PFSK-1 (cell line): ENCODE results near the gene DYRK1A.

ENCODE experiments used
- FOXP2 ChIP-seq: optimal IDR thresholded peaks from 2 replicates; pipeline ENCODE3; 2011; ENCODE audit warnings: borderline replicate concordance, control low read depth, inconsistent platforms; ENCODE audit not compliant: insufficient read depth; ENCODE audit errors: extremely low read length, extremely low read depth
- POLR2AphosphoS5 ChIP-seq: IDR thresholded peaks from 2 replicates; pipeline ENCODE4 v1.6.1; 2012; ENCODE audit warnings: low read depth, mild to moderate bottlenecking, control low read depth, low read length, moderate library complexity
- SIN3A ChIP-seq: IDR thresholded peaks from 2 replicates; pipeline ENCODE4 v1.6.1; 2012; ENCODE audit warnings: mild to moderate bottlenecking, low read length, moderate library complexity, borderline replicate concordance; ENCODE audit not compliant: insufficient read depth
- TAF1 ChIP-seq: IDR thresholded peaks from 2 replicates; pipeline ENCODE4 v1.6.1; 2012; ENCODE audit warnings: low read length, control low read depth, borderline replicate concordance; ENCODE audit not compliant: insufficient read depth
- TF ChIP-seq, protein P1 (sequence below), 2 experiments: IDR thresholded peaks; 2 replicates each; pipeline versions ENCODE4 v1.6.1 to v1.8.0; 2011 to 2012; ENCODE audit warnings: low read depth in 2 of 2, low read length in 2 of 2, control low read depth in 1 of 2, inconsistent platforms in 1 of 2, mild to moderate bottlenecking in 1 of 2, moderate library complexity in 1 of 2; ENCODE audit not compliant: insufficient read depth in 1 of 2

Gene DYRK1A

DNA sequence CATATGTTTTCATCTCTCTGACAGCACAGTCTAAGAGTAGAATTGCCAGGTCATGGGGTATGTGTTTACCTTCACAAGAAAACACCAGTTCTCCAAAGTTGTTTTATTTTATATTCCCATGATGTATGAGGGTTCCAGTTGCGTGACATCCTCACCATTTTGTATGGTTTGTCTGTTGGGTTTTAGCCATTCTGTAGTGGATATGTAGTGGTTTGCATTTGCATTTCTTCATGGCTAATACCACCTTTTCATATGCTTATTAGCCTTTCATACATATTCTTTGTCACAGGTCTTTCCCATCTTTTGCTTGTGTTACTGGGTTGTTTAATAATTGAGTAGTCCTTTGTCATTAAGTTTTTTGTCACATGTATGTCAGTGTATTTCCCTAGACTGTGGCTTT lies 132.1 kb downstream of the DYRK1A start:
- TF ChIP-seq FOXP2 (no peak), POLR2AphosphoS5 (no peak), SIN3A (no peak), TAF1 (no peak)
- TF ChIP-seq, protein P1, sequence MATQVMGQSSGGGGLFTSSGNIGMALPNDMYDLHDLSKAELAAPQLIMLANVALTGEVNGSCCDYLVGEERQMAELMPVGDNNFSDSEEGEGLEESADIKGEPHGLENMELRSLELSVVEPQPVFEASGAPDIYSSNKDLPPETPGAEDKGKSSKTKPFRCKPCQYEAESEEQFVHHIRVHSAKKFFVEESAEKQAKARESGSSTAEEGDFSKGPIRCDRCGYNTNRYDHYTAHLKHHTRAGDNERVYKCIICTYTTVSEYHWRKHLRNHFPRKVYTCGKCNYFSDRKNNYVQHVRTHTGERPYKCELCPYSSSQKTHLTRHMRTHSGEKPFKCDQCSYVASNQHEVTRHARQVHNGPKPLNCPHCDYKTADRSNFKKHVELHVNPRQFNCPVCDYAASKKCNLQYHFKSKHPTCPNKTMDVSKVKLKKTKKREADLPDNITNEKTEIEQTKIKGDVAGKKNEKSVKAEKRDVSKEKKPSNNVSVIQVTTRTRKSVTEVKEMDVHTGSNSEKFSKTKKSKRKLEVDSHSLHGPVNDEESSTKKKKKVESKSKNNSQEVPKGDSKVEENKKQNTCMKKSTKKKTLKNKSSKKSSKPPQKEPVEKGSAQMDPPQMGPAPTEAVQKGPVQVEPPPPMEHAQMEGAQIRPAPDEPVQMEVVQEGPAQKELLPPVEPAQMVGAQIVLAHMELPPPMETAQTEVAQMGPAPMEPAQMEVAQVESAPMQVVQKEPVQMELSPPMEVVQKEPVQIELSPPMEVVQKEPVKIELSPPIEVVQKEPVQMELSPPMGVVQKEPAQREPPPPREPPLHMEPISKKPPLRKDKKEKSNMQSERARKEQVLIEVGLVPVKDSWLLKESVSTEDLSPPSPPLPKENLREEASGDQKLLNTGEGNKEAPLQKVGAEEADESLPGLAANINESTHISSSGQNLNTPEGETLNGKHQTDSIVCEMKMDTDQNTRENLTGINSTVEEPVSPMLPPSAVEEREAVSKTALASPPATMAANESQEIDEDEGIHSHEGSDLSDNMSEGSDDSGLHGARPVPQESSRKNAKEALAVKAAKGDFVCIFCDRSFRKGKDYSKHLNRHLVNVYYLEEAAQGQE (IDR thresholded peaks at IDR 0.05; ENCODE audit: insufficient read depth in 1 of 2, low read depth in 2 of 2, low read length in 2 of 2) = no peak

DNA sequence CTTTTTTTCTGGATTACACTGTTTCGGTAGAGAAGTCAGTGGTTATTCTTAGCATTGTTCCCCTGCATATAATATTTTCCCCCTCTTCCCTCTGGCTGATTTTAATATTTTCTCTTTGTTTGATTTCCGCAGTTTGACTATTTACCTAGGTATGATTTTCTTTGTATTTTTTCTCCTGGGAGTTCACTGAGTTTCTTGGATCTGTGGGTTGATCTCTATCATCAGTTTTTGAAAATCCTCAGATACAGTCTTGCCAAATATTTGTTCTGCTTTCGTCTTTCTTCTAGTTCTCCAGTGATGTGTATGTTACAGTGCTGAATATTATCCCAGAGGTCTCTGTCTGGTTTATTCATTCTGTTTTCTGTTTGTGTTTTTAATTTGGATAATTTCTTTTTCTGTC lies 136.4 kb downstream of the DYRK1A start:
- no peak for TF ChIP-seq POLR2AphosphoS5
- TF ChIP-seq, protein P1 (IDR thresholded peaks at IDR 0.05; ENCODE audit: insufficient read depth in 1 of 2, low read depth in 2 of 2, low read length in 2 of 2) = no peak
- TF ChIP-seq TAF1 = no peak
- no peak for TF ChIP-seq SIN3A
- no peak for TF ChIP-seq FOXP2

DNA sequence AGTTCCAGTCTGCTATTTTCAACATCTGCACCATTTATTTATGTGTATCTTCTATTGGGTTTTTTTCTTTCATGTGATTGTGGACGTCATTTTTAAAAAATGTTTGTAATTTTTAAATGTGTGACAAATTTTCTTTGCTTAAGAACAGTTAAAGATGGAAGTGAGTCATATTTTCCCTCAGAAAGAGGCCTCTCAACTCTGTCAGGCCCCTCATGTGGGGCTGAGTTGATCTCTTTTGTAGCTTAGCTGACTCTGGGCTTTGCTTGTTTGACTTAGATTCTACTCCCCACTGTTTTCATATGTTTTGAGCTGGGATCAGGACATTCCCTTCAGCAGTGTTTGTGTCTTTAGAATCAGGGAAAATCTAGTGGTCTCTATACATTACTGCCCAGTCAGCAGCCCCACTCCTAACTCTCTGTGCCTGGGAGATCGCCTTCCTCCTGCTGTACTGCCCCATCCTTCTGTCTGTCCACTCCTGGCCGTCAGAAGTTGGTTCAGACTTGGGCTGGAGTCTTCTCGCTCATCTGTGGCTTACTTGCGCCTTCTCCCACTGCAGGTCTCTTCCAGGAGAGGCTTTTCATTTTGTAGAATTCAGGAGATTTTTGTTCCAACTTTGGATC lies 137.4 kb downstream of the DYRK1A start:
- no peak for TF ChIP-seq SIN3A
- TF ChIP-seq FOXP2 = no peak
- no peak for TF ChIP-seq TAF1
- TF ChIP-seq POLR2AphosphoS5 = no peak

DNA sequence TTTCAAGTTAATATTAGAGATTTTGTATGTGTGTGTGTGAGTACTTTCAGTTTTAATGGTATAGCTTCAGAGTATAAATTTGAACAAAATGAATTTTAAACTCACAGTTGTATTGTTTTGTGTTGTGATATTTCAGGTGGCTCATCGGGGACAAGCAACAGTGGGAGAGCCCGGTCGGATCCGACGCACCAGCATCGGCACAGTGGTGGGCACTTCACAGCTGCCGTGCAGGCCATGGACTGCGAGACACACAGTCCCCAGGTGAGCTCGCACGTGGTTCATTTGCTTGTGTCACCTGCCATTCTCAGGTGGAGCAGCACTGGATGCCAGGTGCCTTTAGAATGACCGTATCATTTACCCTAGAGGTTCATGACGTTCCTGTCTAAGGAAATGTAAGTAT lies 139.4 kb downstream of the DYRK1A start:
- no peak for TF ChIP-seq FOXP2
- TF ChIP-seq SIN3A = no peak
- TF ChIP-seq, protein P1 (IDR thresholded peaks at IDR 0.05; ENCODE audit: insufficient read depth in 1 of 2, low read depth in 2 of 2, low read length in 2 of 2) = no peak
- no peak for TF ChIP-seq POLR2AphosphoS5
- no peak for TF ChIP-seq TAF1

DNA sequence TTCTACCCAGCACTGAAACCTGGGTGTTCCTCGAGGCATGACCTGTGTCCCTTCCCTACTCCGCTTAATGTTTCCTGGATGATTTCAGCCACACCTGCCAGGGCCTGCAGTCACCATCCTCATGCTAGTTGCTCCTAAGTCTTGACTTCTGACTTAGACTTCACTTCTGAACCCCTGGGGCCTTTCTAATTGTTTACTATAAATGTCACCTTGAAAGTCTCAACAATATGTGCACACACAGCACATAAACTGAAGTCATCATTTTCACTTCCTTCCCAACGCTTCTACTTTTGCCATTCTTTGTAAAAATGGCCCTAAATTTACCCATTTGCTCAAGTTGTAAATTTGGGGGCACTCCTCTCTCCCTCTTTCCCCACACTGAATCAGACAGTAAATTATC lies 141.1 kb downstream of the DYRK1A start:
- TF ChIP-seq SIN3A (no peak), POLR2AphosphoS5 (no peak), TAF1 (no peak), FOXP2 (no peak)
- TF ChIP-seq, protein P1 (IDR thresholded peaks at IDR 0.05; ENCODE audit: insufficient read depth in 1 of 2, low read depth in 2 of 2, low read length in 2 of 2) = no peak
